ENCODE data around the gene KCNQ5. TPM values are rescaled to one million over a fixed set of nuclear protein-coding genes. Genes with fewer than 3 reads are reported as not detected.

The KCNQ5 gene
- total RNA-seq, 2 experiments from 2014 or later = 10.0 to 11.8 TPM

DNA sequence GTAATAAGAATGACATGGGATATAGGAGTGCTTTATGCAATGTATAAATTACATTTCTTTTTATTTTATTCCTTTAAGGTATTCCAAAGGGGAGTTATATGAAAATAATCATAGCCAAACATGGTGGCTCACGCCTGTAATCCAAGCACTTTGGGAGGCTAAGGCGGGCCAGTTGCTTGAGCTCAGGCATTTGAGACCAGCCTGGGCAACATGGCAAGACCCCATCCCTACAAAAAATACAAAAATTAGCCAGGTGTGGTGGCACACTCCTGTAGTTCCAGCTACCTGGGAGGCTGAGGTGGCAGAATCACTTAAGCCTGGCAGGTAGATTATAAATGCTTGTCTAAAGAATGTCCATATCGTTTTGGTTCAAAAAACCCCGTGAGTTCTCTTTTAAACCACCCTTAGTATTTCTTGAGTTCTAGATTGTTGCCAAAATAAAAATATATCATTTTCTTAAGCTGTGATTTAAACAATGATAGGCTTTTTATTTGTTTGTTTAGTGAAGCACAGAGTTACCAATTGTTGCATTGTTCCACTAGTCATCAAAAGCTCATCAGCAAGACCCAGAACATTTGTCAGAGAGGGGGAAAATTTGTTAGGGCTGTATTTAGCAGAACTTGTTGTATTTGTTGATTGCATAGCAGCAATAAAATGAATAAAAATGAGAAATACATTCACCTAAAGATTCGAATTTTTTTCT lies 457.2 kb downstream of the KCNQ5 start:
- DNase-seq (no peak), ATAC-seq (no peak)
- no peaks in the 10 kb centered on the region for H3K4me1 Mint-ChIP-seq (ENCODE audit: low read depth)
- no peaks in the 10 kb centered on the region for H3K9me3 Mint-ChIP-seq (ENCODE audit: insufficient read depth)
- POLR2A ChIA-PET = no interaction called here
- no peak overlapping the region for H3K4me3 Mint-ChIP-seq
- no peaks in the 10 kb centered on the region for H3K27me3 Mint-ChIP-seq (ENCODE audit: low read depth)
- H3K27ac Mint-ChIP-seq = no peak overlapping the region
- no peaks in the 10 kb centered on the region for H3K36me3 Mint-ChIP-seq (ENCODE audit: low read depth)
- CTCF ChIA-PET = no interaction called here

DNA sequence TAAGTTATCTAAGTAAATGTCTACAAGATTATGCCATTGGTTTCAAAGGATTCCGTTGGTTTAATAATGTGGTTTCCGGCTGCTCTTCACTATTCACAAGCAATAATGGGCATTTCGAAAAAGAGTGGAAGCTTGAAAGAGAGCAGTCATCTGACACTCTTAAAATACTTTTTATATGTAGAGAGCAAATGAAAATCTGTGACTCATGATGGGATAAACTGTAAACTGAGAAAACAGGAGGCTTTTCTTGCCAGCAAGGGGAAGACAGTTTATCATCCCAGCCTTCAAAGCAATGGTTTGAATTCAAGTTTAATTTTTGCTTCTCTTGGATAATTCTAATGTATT lies 457.7 kb downstream of the KCNQ5 start:
- ChIA-PET CTCF (no interaction called here), POLR2A (no interaction called here)
- no peaks in the 10 kb centered on the region for H3K36me3 Mint-ChIP-seq (ENCODE audit: low read depth)
- H3K9me3 Mint-ChIP-seq (ENCODE audit: insufficient read depth) = no peaks in the 10 kb centered on the region
- H3K27ac Mint-ChIP-seq = no peak overlapping the region
- DNase-seq (no peak), ATAC-seq (no peak)
- H3K4me3 Mint-ChIP-seq = no peak overlapping the region
- H3K27me3 Mint-ChIP-seq (ENCODE audit: low read depth) = no peaks in the 10 kb centered on the region
- H3K4me1 Mint-ChIP-seq (ENCODE audit: low read depth) = no peaks in the 10 kb centered on the region

DNA sequence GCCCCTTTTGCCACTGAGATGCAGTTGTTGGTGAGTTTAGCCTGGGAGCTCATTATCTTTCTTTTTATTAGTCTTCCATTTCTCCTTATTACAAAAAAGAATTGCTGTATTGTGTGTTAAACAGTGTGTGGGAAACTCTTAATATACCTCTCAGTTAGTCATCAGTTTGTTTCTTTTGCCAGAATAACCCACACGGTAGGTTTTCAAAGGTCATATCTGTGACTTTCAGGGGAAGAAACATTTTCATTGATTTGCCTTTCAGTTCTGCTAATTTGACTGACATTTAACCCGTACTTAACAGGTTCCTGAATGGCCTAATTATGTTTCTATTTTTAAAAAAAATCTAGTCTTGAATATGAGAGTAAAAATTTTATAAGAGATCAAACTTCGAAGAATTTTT lies 458.1 kb downstream of the KCNQ5 start:
- POLR2A ChIA-PET = no interaction called here
- Mint-ChIP-seq H3K36me3 (ENCODE audit: low read depth) (no peaks in the 10 kb centered on the region), H3K9me3 (ENCODE audit: insufficient read depth) (no peaks in the 10 kb centered on the region), H3K27me3 (ENCODE audit: low read depth) (no peaks in the 10 kb centered on the region), H3K27ac (no peak overlapping the region), H3K4me3 (no peak overlapping the region), H3K4me1 (ENCODE audit: low read depth) (no peaks in the 10 kb centered on the region)
- CTCF ChIA-PET = no interaction called here
- ATAC-seq (no peak), DNase-seq (no peak)

DNA sequence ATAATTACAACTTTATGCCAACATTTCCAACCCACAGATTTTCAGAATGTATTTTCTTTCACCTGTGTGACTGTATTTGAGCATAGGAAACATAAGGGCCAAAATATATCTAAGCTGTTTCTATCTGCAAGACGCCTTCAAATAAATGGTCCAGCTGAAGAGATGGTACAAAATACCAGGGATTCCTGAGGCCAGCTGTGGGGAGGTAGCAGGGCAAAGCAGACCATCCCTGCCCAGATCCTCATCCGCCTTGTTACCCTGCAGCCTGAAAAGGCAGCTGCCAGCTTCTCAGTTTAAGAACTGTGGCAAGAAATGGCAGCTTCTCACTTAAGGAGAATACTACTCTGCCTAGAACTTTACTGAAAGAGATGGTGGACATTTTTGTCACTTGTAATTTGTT lies 460.1 kb downstream of the KCNQ5 start:
- H3K4me3 Mint-ChIP-seq = no peak overlapping the region
- no peaks in the 10 kb centered on the region for H3K36me3 Mint-ChIP-seq (ENCODE audit: low read depth)
- no peaks in the 10 kb centered on the region for H3K4me1 Mint-ChIP-seq (ENCODE audit: low read depth)
- H3K9me3 Mint-ChIP-seq (ENCODE audit: insufficient read depth) = no peaks in the 10 kb centered on the region
- DNase-seq (no peak), ATAC-seq (no peak)
- POLR2A ChIA-PET = no interaction called here
- no peaks in the 10 kb centered on the region for H3K27me3 Mint-ChIP-seq (ENCODE audit: low read depth)
- H3K27ac Mint-ChIP-seq = no peak overlapping the region
- CTCF ChIA-PET = interaction anchor here (1.3 kb wide), 1 partner anchor 466 kb away, joined by 5 read pairs; no protein-coding TSS in a partner anchor

DNA sequence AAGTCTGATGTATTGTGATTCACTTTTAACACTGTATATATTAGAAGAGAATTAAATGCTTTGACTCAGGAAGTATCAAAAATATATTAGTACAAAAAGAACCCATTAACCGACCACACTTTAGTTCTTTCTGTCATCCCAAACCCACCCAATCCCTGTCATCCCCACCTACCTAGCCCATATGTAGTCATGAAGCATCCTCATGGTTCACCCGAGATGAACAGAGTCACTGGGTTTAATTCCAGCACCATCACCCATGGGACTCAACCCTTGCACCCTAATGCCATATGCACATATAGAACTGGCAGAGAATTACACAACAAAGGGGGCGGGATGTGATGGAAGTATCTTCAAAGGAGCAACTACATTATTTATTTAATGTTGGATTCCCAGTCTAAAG lies 462.0 kb downstream of the KCNQ5 start:
- H3K9me3 Mint-ChIP-seq (ENCODE audit: insufficient read depth) = no peaks in the 10 kb centered on the region
- H3K4me1 Mint-ChIP-seq (ENCODE audit: low read depth) = no peaks in the 10 kb centered on the region
- H3K4me3 Mint-ChIP-seq = no peak overlapping the region
- ATAC-seq (no peak), DNase-seq (no peak)
- no peaks in the 10 kb centered on the region for H3K36me3 Mint-ChIP-seq (ENCODE audit: low read depth)
- no peaks in the 10 kb centered on the region for H3K27me3 Mint-ChIP-seq (ENCODE audit: low read depth)
- CTCF ChIA-PET = no interaction called here
- no peak overlapping the region for H3K27ac Mint-ChIP-seq
- POLR2A ChIA-PET = no interaction called here

DNA sequence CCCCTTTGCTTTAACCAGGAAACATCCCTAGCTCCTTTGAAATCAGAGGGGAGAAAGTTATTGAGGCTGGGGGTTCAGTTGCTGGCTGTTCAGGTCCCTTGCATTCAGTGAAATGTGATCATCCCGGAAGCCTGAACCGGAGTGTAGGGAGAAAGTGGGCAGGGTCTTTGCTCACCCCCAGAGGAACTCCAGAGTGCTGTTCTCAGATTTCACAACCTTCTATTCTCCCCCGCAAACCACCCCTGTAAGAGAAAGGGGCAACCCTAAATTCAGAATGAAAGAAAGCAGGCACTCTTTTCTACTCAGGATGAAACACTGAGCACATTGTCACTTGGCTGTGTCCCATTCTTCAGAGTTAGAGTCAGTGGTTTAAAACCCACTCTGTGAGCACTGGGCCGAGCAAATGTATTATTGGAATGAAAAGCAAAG lies 463.6 kb downstream of the KCNQ5 start:
- CTCF ChIA-PET = no interaction called here
- DNase-seq = no peak
- no peak for ATAC-seq
- H3K4me3 Mint-ChIP-seq = no peak overlapping the region
- no peaks in the 10 kb centered on the region for H3K9me3 Mint-ChIP-seq (ENCODE audit: insufficient read depth)
- no peaks in the 10 kb centered on the region for H3K36me3 Mint-ChIP-seq (ENCODE audit: low read depth)
- no peak overlapping the region for H3K27ac Mint-ChIP-seq
- no peaks in the 10 kb centered on the region for H3K27me3 Mint-ChIP-seq (ENCODE audit: low read depth)
- POLR2A ChIA-PET = no interaction called here
- no peaks in the 10 kb centered on the region for H3K4me1 Mint-ChIP-seq (ENCODE audit: low read depth)

DNA sequence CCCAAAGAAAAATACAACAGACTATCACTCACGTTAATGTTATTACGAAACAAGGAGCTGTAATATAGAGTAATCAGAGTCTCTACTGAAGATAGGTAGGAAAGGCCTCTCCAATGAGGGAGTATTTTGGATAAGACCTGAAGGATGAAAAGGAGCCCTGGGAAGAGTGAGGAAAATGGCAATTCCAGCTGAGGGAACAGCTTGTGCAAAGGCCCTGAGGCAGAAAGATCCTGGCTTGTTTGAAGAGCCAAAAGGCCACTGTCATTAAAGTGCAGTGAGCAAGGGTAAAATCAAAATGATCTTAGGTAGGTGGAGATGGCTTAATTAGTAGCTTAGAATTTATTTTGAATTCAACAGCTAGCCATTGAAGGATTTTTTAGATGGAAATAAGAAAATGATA lies 464.9 kb downstream of the KCNQ5 start:
- POLR2A ChIA-PET = no interaction called here
- Mint-ChIP-seq H3K4me1 (ENCODE audit: low read depth) (no peaks in the 10 kb centered on the region), H3K36me3 (ENCODE audit: low read depth) (no peaks in the 10 kb centered on the region), H3K4me3 (no peak overlapping the region), H3K27ac (no peak overlapping the region), H3K27me3 (ENCODE audit: low read depth) (no peaks in the 10 kb centered on the region), H3K9me3 (ENCODE audit: insufficient read depth) (no peaks in the 10 kb centered on the region)
- ATAC-seq (no peak), DNase-seq (no peak)
- CTCF ChIA-PET = no interaction called here

DNA sequence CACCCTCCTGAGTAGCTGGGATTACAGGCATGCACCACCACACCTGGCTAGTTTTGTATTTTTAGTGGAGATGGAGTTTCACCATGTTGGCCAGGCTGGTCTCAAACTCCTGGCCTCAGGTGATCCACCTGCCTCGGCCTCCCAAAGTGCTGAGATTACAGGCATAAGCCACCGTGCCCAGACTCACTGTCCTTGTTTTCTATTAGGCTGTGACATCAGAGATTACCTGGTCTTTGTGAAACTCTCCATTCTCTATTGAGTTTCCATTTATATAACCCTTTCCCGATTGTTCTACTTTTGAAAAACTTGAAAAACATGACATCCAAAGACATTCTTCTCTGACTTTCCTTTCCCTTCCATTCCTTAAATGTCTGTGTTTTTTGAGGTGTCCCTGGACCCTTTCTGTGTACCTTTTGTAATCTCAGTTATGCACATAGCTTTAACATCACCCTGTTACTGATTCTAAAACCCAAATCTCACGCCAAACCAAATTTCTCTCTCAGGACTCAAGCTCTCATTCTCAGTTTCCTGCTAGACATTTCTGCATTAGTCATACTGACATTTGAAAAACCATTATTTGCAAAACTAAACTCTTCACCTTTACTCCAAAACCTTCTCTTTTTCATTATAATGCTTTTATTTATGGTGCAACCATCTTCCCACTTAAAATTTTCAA lies 466.4 kb downstream of the KCNQ5 start:
- DNase-seq (no peak), ATAC-seq (no peak)
- H3K4me3 Mint-ChIP-seq = no peak overlapping the region
- ChIA-PET CTCF (no interaction called here), POLR2A (no interaction called here)
- H3K27me3 Mint-ChIP-seq (ENCODE audit: low read depth) = no peaks in the 10 kb centered on the region
- no peak overlapping the region for H3K27ac Mint-ChIP-seq
- no peaks in the 10 kb centered on the region for H3K4me1 Mint-ChIP-seq (ENCODE audit: low read depth)
- H3K36me3 Mint-ChIP-seq (ENCODE audit: low read depth) = no peaks in the 10 kb centered on the region
- no peaks in the 10 kb centered on the region for H3K9me3 Mint-ChIP-seq (ENCODE audit: insufficient read depth)

DNA sequence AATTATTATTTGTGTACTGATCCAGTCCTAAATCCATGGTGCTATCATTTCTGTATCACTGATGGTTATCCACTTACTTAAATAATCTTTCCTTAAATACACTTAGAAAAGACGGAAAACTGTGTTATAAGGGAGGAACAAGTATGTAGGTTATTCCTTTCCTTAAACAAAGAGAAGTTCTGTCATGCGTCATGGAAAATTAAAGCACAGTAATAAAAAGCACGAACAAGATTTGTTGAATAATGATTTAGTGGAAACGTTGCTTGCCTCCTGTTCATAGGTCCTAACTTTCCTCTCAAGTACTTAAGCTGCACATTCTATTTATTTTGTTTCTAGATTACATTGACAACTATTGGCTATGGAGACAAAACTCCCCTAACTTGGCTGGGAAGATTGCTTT lies 483.1 kb downstream of the KCNQ5 start:
- ChIA-PET CTCF (no interaction called here), POLR2A (no interaction called here)
- Mint-ChIP-seq H3K4me1 (ENCODE audit: low read depth) (no peaks in the 10 kb centered on the region), H3K27me3 (ENCODE audit: low read depth) (no peaks in the 10 kb centered on the region), H3K4me3 (no peak overlapping the region), H3K9me3 (ENCODE audit: insufficient read depth) (peaks cover 7% of the 10 kb centered on the region), H3K27ac (no peak overlapping the region), H3K36me3 (ENCODE audit: low read depth) (no peaks in the 10 kb centered on the region)
- ATAC-seq (no peak), DNase-seq (no peak)

DNA sequence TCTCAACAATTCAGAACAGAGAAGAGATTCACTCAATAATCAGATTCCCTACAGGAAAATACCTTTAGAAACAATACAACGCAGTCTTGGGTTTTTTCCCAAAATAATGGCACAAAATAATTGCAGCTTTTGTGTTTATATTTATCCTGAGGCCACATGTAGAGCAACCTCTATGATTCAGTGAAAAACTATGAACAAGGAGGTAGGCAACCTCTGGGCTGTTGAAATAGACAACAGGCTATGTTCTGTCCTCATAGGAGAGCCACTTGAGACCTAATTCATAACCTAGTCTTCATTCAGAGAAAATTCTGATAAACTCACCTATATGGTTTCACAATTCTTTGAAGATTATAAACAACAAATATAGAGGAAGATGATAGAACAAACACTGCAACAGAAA lies 485.2 kb downstream of the KCNQ5 start:
- H3K4me1 Mint-ChIP-seq (ENCODE audit: low read depth) = no peaks in the 10 kb centered on the region
- no peak overlapping the region for H3K27ac Mint-ChIP-seq
- CTCF ChIA-PET = no interaction called here
- POLR2A ChIA-PET = no interaction called here
- no peak for ATAC-seq
- H3K36me3 Mint-ChIP-seq (ENCODE audit: low read depth) = no peaks in the 10 kb centered on the region
- no peak for DNase-seq
- no peaks in the 10 kb centered on the region for H3K27me3 Mint-ChIP-seq (ENCODE audit: low read depth)
- H3K9me3 Mint-ChIP-seq (ENCODE audit: insufficient read depth) = no peaks in the 10 kb centered on the region
- H3K4me3 Mint-ChIP-seq = no peak overlapping the region

DNA sequence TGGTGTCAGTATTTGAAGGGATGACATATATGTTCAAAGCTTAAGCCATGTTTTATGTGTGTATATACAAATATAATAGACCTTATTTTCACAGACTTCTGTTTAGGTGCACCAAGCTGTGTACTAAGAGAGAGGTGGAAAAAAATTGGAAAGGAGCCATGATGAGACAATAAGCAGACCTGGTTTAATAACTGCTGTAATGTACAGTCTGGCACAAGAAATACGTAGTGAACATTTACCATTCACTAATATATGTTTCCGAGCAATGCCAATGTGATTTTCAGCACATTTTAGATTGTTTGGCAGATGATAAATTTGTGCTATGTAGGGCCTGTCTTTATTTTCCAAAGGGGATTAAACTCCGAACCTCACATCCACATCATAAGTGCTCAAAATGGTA lies 487.1 kb downstream of the KCNQ5 start:
- Mint-ChIP-seq H3K27me3 (ENCODE audit: low read depth) (no peaks in the 10 kb centered on the region), H3K4me3 (no peak overlapping the region), H3K4me1 (ENCODE audit: low read depth) (no peaks in the 10 kb centered on the region), H3K9me3 (ENCODE audit: insufficient read depth) (no peaks in the 10 kb centered on the region), H3K27ac (no peak overlapping the region), H3K36me3 (ENCODE audit: low read depth) (no peaks in the 10 kb centered on the region)
- no peak for DNase-seq
- CTCF ChIA-PET = interaction anchor here (2.3 kb wide), 1 partner anchor 21 kb away, joined by 10 read pairs; no protein-coding TSS in a partner anchor
- POLR2A ChIA-PET = no interaction called here
- ATAC-seq = no peak

DNA sequence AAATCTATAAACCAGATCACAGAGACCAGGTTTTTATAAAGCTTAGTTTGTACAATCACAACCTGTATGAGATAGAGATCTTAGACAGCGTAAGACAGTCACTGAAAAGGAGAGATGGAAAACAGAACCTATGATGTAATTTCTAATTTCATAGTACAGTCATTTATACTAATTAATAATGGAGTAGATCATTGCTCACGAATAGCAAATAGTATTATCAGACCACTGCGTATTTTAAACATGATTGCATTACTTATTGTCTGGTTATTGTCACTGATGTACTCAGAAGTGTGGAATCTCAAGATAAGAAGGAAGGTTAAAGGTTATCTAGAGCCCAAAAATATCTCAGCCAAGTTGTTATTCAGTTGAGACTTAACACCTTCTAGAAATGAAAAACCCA lies 487.8 kb downstream of the KCNQ5 start:
- Mint-ChIP-seq H3K36me3 (ENCODE audit: low read depth) (no peaks in the 10 kb centered on the region), H3K4me3 (no peak overlapping the region), H3K27ac (no peak overlapping the region), H3K27me3 (ENCODE audit: low read depth) (no peaks in the 10 kb centered on the region), H3K9me3 (ENCODE audit: insufficient read depth) (no peaks in the 10 kb centered on the region), H3K4me1 (ENCODE audit: low read depth) (no peaks in the 10 kb centered on the region)
- ChIA-PET CTCF (interaction anchor here (1.0 to 2.3 kb wide), 2 partner anchors 20 to 493 kb away, joined by 4 to 10 read pairs; no protein-coding TSS in a partner anchor), POLR2A (no interaction called here)
- DNase-seq (no peak), ATAC-seq (no peak)

DNA sequence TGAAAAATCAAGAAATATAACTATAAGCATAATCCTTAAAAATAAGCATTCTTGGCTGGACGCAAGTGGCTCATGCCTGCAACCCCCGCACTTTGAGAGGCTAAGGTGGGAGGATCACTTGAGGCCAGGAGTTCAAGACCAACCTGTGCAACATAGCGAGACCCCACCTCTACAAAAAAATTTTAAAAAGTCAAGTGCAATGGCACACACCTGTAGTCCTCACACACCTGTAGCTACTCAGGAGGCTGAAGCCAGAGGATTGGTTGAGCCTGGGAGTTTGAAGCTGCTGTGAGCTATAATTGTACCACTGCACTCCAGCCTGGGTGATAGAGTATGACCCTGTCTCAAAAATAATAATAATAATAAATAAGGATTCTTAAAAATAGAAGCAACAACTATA lies 494.5 kb downstream of the KCNQ5 start:
- Mint-ChIP-seq H3K4me3 (no peak overlapping the region), H3K27me3 (ENCODE audit: low read depth) (no peaks in the 10 kb centered on the region), H3K27ac (no peak overlapping the region), H3K9me3 (ENCODE audit: insufficient read depth) (no peaks in the 10 kb centered on the region), H3K4me1 (ENCODE audit: low read depth) (no peaks in the 10 kb centered on the region), H3K36me3 (ENCODE audit: low read depth) (peaks cover under 1% of the 10 kb centered on the region)
- ChIA-PET POLR2A (no interaction called here), CTCF (interaction anchor here (2.3 to 2.4 kb wide), 2 partner anchors 13 to 499 kb away, joined by 5 to 10 read pairs; no protein-coding TSS in a partner anchor)
- no peak for ATAC-seq
- no peak for DNase-seq
